NB4 (cell line): Measurements from ENCODE around the gene ULK3.

ENCODE experiments used
- MYC ChIP-seq: IDR thresholded peaks from 2 replicates; pipeline ENCODE4 v1.6.1; 2011; ENCODE audit warnings: low read depth, low read length
- POLR2A ChIP-seq: IDR thresholded peaks from 2 replicates; pipeline ENCODE4 v1.6.1; 2011; ENCODE audit warnings: mild to moderate bottlenecking; ENCODE audit not compliant: insufficient read length; ENCODE audit errors: extremely low read depth
- TF ChIP-seq, protein P1 (sequence below): IDR thresholded peaks from one replicate; pipeline ENCODE4 v1.5.1; 2012; ENCODE audit warnings: low read depth, low read length
- TF ChIP-seq, protein P2 (sequence below): IDR thresholded peaks from 2 replicates; pipeline ENCODE4 v1.6.1; 2011; ENCODE audit warnings: low read depth, low read length

DNA sequence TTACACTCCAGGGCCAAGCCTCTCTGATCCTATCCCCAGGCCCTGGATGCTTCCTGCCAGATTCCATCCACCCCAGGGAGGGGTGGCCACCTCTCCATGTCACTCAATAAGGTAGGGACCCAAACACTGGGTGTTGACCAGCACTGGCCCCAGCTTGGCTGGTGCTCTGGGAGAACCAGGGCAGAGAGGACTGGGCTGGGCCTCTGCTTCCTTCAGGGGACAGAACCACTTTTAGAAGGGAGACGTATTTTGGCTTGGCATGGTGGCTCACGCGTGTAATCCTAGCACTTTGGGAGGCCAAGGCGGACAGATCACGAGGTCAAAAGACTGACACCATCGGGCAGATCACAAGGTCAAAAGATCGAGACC, 21.2 kb downstream of the ULK3 start:
- TF ChIP-seq, protein P1, sequence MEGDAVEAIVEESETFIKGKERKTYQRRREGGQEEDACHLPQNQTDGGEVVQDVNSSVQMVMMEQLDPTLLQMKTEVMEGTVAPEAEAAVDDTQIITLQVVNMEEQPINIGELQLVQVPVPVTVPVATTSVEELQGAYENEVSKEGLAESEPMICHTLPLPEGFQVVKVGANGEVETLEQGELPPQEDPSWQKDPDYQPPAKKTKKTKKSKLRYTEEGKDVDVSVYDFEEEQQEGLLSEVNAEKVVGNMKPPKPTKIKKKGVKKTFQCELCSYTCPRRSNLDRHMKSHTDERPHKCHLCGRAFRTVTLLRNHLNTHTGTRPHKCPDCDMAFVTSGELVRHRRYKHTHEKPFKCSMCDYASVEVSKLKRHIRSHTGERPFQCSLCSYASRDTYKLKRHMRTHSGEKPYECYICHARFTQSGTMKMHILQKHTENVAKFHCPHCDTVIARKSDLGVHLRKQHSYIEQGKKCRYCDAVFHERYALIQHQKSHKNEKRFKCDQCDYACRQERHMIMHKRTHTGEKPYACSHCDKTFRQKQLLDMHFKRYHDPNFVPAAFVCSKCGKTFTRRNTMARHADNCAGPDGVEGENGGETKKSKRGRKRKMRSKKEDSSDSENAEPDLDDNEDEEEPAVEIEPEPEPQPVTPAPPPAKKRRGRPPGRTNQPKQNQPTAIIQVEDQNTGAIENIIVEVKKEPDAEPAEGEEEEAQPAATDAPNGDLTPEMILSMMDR, result no peak
- TF ChIP-seq POLR2A (no peak), MYC (no peak)
- TF ChIP-seq, protein P2, sequence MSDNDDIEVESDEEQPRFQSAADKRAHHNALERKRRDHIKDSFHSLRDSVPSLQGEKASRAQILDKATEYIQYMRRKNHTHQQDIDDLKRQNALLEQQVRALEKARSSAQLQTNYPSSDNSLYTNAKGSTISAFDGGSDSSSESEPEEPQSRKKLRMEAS, result no peak
